HEK293 (cell line): ENCODE measurements around the gene SPHK1.

ENCODE experiments used
- CTCF ChIA-PET: fragments of 350-600 bp; formaldehyde crosslinking; extraction: SDS; loops from one replicate; lab custom pipeline; 2021; ENCODE audit warnings: antibody characterized with exemption; lab: Yijun Ruan, JAX
- POLR2A ChIA-PET: fragments of 300-600 bp; formaldehyde crosslinking; extraction: SDS; loops from one replicate; lab custom pipeline; 2020; ENCODE audit warnings: antibody characterized with exemption, inconsistent platforms; lab: Yijun Ruan, JAX
- H3K27ac ChIP-seq: fragments of 200-500 bp; sonication (Bioruptor generic); 2 replicates; pipeline ENCODE4 v1.5.1; 2014; ENCODE audit warnings: low read depth, low read length, control low read depth, inconsistent platforms; ENCODE audit errors: extremely low read depth
- H3K36me3 ChIP-seq, 2 experiments: fragments of 200-500 bp in 1 of 2; sonication (Bioruptor generic) in 1 of 2; 1 replicate in 1 of 2; 2 replicates in 1 of 2; pipeline ENCODE4 v1.5.1; 2014 to 2017; ENCODE audit warnings: inconsistent platforms in 2 of 2, low read length in 2 of 2; ENCODE audit not compliant: control insufficient read depth in 2 of 2, insufficient read depth in 1 of 2
- H3K4me1 ChIP-seq: fragments of 200-500 bp; sonication (Bioruptor generic); 2 replicates; pipeline ENCODE4 v1.5.1; 2014; ENCODE audit warnings: mild to moderate bottlenecking, low read length, inconsistent platforms; ENCODE audit not compliant: control insufficient read depth, insufficient read depth
- H3K4me3 ChIP-seq: 2 replicates; pipeline ENCODE4 v1.5.1; 2011; ENCODE audit warnings: low read depth, mild to moderate bottlenecking, control low read depth, low read length, moderate library complexity
- H3K9me3 ChIP-seq: fragments of 200-500 bp; sonication (Bioruptor generic); 2 replicates; pipeline ENCODE4 v1.5.1; 2014; ENCODE audit warnings: low read depth, low read length, inconsistent platforms; ENCODE audit not compliant: control insufficient read depth, insufficient read depth
- KLF16 ChIP-seq: fragments of 450-650 bp; formaldehyde crosslinking; IDR thresholded peaks from 2 replicates; pipeline ENCODE4 v1.5.1; 2017; ENCODE audit warnings: missing biosample characterization, missing genetic modification characterization
- KLF17 ChIP-seq: fragments of 450-650 bp; formaldehyde crosslinking; IDR thresholded peaks from 2 replicates; pipeline ENCODE4 v1.5.1; 2016; ENCODE audit warnings: missing biosample characterization, missing genetic modification characterization
- MEIS1 ChIP-seq: sonication (generic); formaldehyde crosslinking; IDR thresholded peaks from 2 replicates; pipeline ENCODE4 v1.8.1; 2022; ENCODE audit warnings: missing genetic modification reagents, mild to moderate bottlenecking, borderline replicate concordance
- PRDM1 ChIP-seq: fragments of 450-650 bp; formaldehyde crosslinking; IDR thresholded peaks from 2 replicates; pipeline ENCODE4; 2016; ENCODE audit warnings: missing biosample characterization, missing genetic modification characterization
- SP2 ChIP-seq: fragments of 450-650 bp; formaldehyde crosslinking; IDR thresholded peaks from 2 replicates; pipeline ENCODE4 v1.5.1; 2016; ENCODE audit warnings: missing biosample characterization, missing genetic modification characterization
- ZFHX2 ChIP-seq: fragments of 450-650 bp; formaldehyde crosslinking; conservative IDR thresholded peaks from 2 replicates; pipeline ENCODE4 v1.5.1; 2016; ENCODE audit warnings: missing biosample characterization, missing genetic modification characterization
- ZIC2 ChIP-seq: fragments of 450-650 bp; formaldehyde crosslinking; IDR thresholded peaks from 2 replicates; pipeline ENCODE4 v1.5.1; 2016; ENCODE audit warnings: missing biosample characterization, missing genetic modification characterization
- ZNF138 ChIP-seq: fragments of 450-650 bp; formaldehyde crosslinking; IDR thresholded peaks from 2 replicates; pipeline ENCODE4 v1.5.1; 2016; ENCODE audit warnings: missing biosample characterization, missing genetic modification characterization, borderline replicate concordance
- ZNF16 ChIP-seq: fragments of 450-650 bp; formaldehyde crosslinking; IDR thresholded peaks from 2 replicates; pipeline ENCODE4 v1.5.1; 2016; ENCODE audit warnings: low read depth, missing biosample characterization, missing genetic modification characterization
- ZNF184 ChIP-seq: fragments of 450-650 bp; IDR thresholded peaks from 2 replicates; pipeline ENCODE4 v1.5.1; 2018; ENCODE audit warnings: missing biosample characterization, mild to moderate bottlenecking, missing genetic modification characterization
- ZNF19 ChIP-seq: fragments of 450-650 bp; formaldehyde crosslinking; IDR thresholded peaks from 2 replicates; pipeline ENCODE4; 2016; ENCODE audit warnings: missing biosample characterization, missing genetic modification characterization, low read depth
- ZNF362 ChIP-seq: fragments of 450-650 bp; formaldehyde crosslinking; IDR thresholded peaks from 2 replicates; pipeline ENCODE4 v1.5.1; 2016; ENCODE audit warnings: missing biosample characterization, missing genetic modification characterization
- ZNF404 ChIP-seq: fragments of 450-650 bp; formaldehyde crosslinking; IDR thresholded peaks from 2 replicates; pipeline ENCODE4 v1.5.1; 2017; ENCODE audit warnings: missing biosample characterization, missing genetic modification characterization
- ZNF600 ChIP-seq: fragments of 450-650 bp; formaldehyde crosslinking; IDR thresholded peaks from 2 replicates; pipeline ENCODE4 v1.5.1; 2016; ENCODE audit warnings: missing biosample characterization, missing genetic modification characterization
- ZNF792 ChIP-seq: fragments of 450-650 bp; formaldehyde crosslinking; IDR thresholded peaks from 2 replicates; pipeline ENCODE4 v1.5.1; 2016; ENCODE audit warnings: missing biosample characterization, missing genetic modification characterization
- ZSCAN16 ChIP-seq: fragments of 450-650 bp; formaldehyde crosslinking; IDR thresholded peaks from 2 replicates; pipeline ENCODE4 v1.5.1; 2016; ENCODE audit warnings: missing biosample characterization, missing genetic modification characterization

SPHK1 gene

GRCh38 chr17:76369804-76370203 is 14.6 kb upstream of the SPHK1 start:
- H3K27ac ChIP-seq: no peak overlapping the region
- no peak overlapping the region for H3K4me3 ChIP-seq
- no peaks in the 10 kb centered on the region for H3K36me3 ChIP-seq
- no peak for TF ChIP-seq ZNF16 (tag by site-specific recombination)
- TF ChIP-seq ZIC2 (tag by site-specific recombination): peak; percentile 67
- CTCF ChIA-PET: interaction anchor here (0.5 to 2.1 kb wide), 10 partner anchors 10 to 572 kb away, joined by 3 to 17 read pairs (median 4); partner anchors contain the start of genes PRPSAP1 and SPHK1
- H3K4me1 ChIP-seq: peaks cover 12% of the 10 kb centered on the region
- no peaks in the 10 kb centered on the region for H3K9me3 ChIP-seq
- POLR2A ChIA-PET: interaction anchor here (0.7 to 2.4 kb wide), 2 partner anchors 16 to 328 kb away, joined by 7 to 13 read pairs; partner anchors contain the start of gene PRPSAP1

- H3K27ac ChIP-seq: no peak overlapping the region
Observed at GRCh38 chr17:76370261-76370993, 14.0 kb upstream of the SPHK1 start.

GRCh38 chr17:76371656-76372628 is 12.5 kb upstream of the SPHK1 start:
- Histone ChIP-seq H3K4me3 (no peak overlapping the region), H3K36me3 (no peaks in the 10 kb centered on the region), H3K27ac (no peak overlapping the region), H3K4me1 (peaks cover 8% of the 10 kb centered on the region), H3K9me3 (no peaks in the 10 kb centered on the region)
- ChIA-PET CTCF (interaction anchor here (0.5 to 1.2 kb wide), 4 partner anchors 9 to 21 kb away, joined by 3 to 6 read pairs (median 4); no protein-coding TSS in a partner anchor), POLR2A (no interaction called here)
- TF ChIP-seq ZNF362 (tag by site-specific recombination) (peak; percentile 70; the same call in 1 of the 2 replicates), ZNF792 (no peak)

More at GRCh38 chr17:76370261-76370993, 14.0 kb upstream of the SPHK1 start:
- POLR2A ChIA-PET: interaction anchor here (0.6 to 2.4 kb wide), 3 partner anchors 17 to 438 kb away, joined by 3 to 13 read pairs (median 7); partner anchors contain the start of gene PRPSAP1
- H3K9me3 ChIP-seq: no peaks in the 10 kb centered on the region
- TF ChIP-seq SP2 (tag by site-specific recombination) (no peak), ZNF600 (0 out of 2 replicates have a peak, but pooled peaks have one; percentile 17)
- H3K4me3 ChIP-seq: no peak overlapping the region
- H3K4me1 ChIP-seq: peaks cover 12% of the 10 kb centered on the region
- CTCF ChIA-PET: interaction anchor here (0.6 to 2.1 kb wide), 10 partner anchors 8 to 571 kb away, joined by 3 to 17 read pairs (median 5); partner anchors contain the start of genes PRPSAP1 and SPHK1
- no peaks in the 10 kb centered on the region for H3K36me3 ChIP-seq

- no peak overlapping the region for H3K4me3 ChIP-seq
- H3K9me3 ChIP-seq: no peaks in the 10 kb centered on the region
- ChIA-PET CTCF (interaction anchor here (0.9 to 2.2 kb wide), 3 partner anchors 8 to 18 kb away, joined by 4 to 10 read pairs (median 4); partner anchors contain the start of gene SPHK1), POLR2A (interaction anchor here (1.2 kb wide), 1 partner anchor 23 kb away, joined by 5 read pairs; the partner anchor contains the start of gene PRPSAP1)
- no peaks in the 10 kb centered on the region for H3K36me3 ChIP-seq
- H3K27ac ChIP-seq: no peak overlapping the region
- H3K4me1 ChIP-seq: no peaks in the 10 kb centered on the region; the same call in 1 of the 2 replicates
- peak; percentile 86 for TF ChIP-seq ZFHX2 (tag by site-specific recombination)
- no peak for TF ChIP-seq MEIS1 (CRISPR knock-in tag)
- no peak for TF ChIP-seq ZNF404
- TF ChIP-seq PRDM1 (tag by site-specific recombination): no peak
- no peak for TF ChIP-seq ZNF184
- TF ChIP-seq ZNF138: no peak
- peak; percentile 65 for TF ChIP-seq ZIC2 (tag by site-specific recombination)
- TF ChIP-seq ZSCAN16: no peak
- peak; percentile 46; the same call in 1 of the 2 replicates for TF ChIP-seq KLF17 (tag by site-specific recombination)
- no peak for TF ChIP-seq KLF16
- TF ChIP-seq ZNF19: no peak
Observed at GRCh38 chr17:76376318-76377133, 7.9 kb upstream of the SPHK1 start.
